Measurements from ENCODE around the gene FAM89A. TPM values are rescaled to one million over a fixed set of nuclear protein-coding genes. Genes with fewer than 3 reads are reported as not detected.
"Not testable (repeated sequence)": the region's sequence is repeated elsewhere in the genome, so short reads cannot be mapped to it uniquely, and the experiment has no call there.

Gene FAM89A
- total RNA-seq, 2 experiments from 2014 or later = 11.1 to 14.2 TPM

DNA sequence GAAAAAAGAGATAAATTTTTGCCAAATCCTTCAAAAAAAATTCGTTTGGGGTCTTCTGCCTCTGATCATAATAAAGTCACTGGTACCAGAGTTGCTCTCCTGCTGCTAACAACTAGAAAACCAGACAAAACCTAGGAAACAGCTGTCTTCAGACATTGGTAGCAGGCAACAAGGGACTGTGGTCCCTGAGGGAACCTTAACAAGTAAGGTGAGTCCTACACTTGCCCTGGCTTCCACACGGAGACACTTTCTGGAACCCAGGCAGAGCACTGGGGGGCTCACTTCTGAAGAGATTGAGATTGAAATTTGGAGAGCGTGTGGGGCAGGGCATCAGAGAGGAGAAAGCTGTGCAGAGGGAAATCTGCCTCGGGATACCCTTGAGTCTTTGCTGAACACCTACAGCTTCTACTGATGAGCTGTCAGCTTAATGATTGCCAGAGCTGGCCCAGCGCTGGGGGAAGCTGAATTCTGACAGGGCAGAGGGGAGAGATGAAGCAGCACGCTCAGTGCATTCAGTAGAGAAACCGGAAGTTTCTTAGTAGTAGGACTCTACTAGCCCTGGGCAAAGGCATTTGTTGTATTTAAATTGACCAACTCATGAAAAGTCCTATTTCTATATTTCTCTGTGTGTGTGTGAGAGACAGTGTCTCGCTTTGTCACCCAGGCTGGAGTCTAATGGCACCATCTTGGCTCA, 18.5 kb upstream of the FAM89A start:
- TF ChIP-seq, protein P1, sequence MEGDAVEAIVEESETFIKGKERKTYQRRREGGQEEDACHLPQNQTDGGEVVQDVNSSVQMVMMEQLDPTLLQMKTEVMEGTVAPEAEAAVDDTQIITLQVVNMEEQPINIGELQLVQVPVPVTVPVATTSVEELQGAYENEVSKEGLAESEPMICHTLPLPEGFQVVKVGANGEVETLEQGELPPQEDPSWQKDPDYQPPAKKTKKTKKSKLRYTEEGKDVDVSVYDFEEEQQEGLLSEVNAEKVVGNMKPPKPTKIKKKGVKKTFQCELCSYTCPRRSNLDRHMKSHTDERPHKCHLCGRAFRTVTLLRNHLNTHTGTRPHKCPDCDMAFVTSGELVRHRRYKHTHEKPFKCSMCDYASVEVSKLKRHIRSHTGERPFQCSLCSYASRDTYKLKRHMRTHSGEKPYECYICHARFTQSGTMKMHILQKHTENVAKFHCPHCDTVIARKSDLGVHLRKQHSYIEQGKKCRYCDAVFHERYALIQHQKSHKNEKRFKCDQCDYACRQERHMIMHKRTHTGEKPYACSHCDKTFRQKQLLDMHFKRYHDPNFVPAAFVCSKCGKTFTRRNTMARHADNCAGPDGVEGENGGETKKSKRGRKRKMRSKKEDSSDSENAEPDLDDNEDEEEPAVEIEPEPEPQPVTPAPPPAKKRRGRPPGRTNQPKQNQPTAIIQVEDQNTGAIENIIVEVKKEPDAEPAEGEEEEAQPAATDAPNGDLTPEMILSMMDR (IDR thresholded peaks at IDR 0.05) = no peak
- POLR2A ChIA-PET = interaction anchor here (1.0 kb wide), 1 partner anchor 34 kb away, joined by 3 read pairs; no protein-coding TSS in a partner anchor
- CTCF ChIA-PET = no interaction called here
- DNase-seq (no peak), ATAC-seq (no peak)
- intact Hi-C loops (cut with micrococcal nuclease) = no loop called here
- Mint-ChIP-seq H3K27ac (no peak overlapping the region), H3K9me3 (no peaks in the 10 kb centered on the region), H3K4me3 (no peak overlapping the region), H3K27me3 (peaks cover 3% of the 10 kb centered on the region), H3K4me1 (ENCODE audit: low read depth) (peaks cover 6% of the 10 kb centered on the region), H3K36me3 (ENCODE audit: low read depth) (no peaks in the 10 kb centered on the region)

DNA sequence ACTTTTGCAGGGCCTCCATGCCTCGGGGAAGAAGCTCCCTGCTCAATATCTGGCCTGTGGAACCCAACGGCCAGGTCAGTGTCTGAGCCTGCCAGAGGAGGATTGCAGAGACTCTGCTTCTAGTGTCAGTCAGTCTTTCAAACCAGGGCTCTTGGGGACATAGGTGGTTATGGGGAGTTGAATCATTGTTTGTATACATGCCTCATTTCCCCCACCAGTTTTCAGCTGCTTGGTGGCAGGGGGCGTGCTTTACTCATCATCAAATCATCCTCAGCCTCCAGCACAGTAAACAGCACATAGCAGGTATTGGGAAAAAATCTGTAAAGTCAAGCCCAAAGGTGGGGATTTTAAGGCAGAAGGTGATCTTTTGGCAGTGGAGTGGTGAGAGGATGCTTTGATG, 17.4 kb upstream of the FAM89A start:
- Mint-ChIP-seq H3K36me3 (ENCODE audit: low read depth) (no peaks in the 10 kb centered on the region), H3K27me3 (peaks cover 3% of the 10 kb centered on the region), H3K4me1 (ENCODE audit: low read depth) (peaks cover 13% of the 10 kb centered on the region), H3K4me3 (no peak overlapping the region), H3K27ac (no peak overlapping the region), H3K9me3 (no peaks in the 10 kb centered on the region)
- TF ChIP-seq, protein P1 (IDR thresholded peaks at IDR 0.05) = no peak
- intact Hi-C loops (cut with micrococcal nuclease) = no loop called here
- no peak for DNase-seq
- no peak for ATAC-seq
- ChIA-PET CTCF (no interaction called here), POLR2A (no interaction called here)

DNA sequence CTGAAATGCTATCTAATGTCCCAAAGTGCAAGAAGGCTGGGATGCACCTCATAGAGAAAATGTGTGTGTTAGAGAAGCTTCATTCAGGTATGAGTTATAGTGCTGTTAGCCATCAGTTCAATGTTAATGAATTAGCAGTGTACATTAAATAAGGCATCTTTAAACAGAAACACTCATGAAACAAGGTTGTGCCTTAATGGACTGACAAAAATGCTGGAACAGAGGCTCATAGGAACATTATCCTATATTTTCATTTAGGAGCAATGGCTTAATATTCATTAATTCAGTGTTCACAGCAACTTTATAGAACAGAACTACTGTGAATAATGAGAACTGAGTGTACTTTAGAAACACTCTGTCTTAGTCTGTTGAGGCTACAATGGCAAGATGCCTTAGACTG, 15.2 kb upstream of the FAM89A start:
- no peaks in the 10 kb centered on the region for H3K9me3 Mint-ChIP-seq
- CTCF ChIA-PET = no interaction called here

DNA sequence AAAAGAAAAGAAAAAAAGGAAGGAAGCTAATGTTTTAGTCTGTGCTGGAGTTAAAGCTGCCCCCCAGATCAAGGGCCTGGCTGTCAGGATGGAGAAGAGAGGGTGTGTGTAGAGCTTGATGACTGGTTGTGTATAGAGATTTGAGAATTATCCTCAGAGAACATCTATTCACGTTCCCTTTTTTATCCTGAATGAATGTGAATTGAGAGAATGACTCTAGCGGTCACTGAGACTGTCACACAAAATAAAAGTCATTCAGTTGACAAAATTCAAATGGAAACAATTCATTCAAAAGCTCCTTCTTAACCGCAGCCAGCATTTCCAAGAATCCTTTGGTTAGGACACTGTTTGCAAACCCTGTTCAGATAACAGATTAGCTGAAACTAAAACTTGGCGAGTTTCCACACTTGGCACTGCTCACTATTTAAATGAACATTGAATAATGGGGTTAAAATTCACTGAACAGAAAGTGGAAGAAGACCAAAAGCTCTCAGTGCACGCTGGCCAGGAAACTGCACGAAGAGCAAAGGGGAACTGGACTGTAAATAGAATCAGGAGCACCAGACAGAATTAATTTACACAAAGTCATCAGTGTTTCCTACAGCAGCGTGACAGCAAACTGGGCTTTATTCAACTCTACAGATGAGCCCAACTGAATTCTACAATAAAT, 13.6 kb upstream of the FAM89A start:
- Mint-ChIP-seq H3K9me3 (no peaks in the 10 kb centered on the region), H3K27me3 (peaks cover 9% of the 10 kb centered on the region), H3K27ac (peak overlapping the region; percentile 46), H3K4me1 (ENCODE audit: low read depth) (peaks cover 13% of the 10 kb centered on the region), H3K4me3 (peak overlapping the region; percentile 37), H3K36me3 (ENCODE audit: low read depth) (no peaks in the 10 kb centered on the region)
- CTCF ChIA-PET = interaction anchor here (0.8 to 2.2 kb wide), 6 partner anchors 9 to 81 kb away, joined by 3 to 8 read pairs (median 4); partner anchors contain the start of gene FAM89A
- TF ChIP-seq, protein P1 (IDR thresholded peaks at IDR 0.05) = no peak
- ATAC-seq (peak; percentile 84), DNase-seq (peak; percentile 59)
- POLR2A ChIA-PET = interaction anchor here (1.3 kb wide), 1 partner anchor 22 kb away, joined by 3 read pairs; no protein-coding TSS in a partner anchor
- intact Hi-C loops (cut with micrococcal nuclease) = no loop called here

More for the DNA sequence above, 15.2 kb upstream of the FAM89A start:
- Mint-ChIP-seq H3K4me1 (ENCODE audit: low read depth) (peaks cover 13% of the 10 kb centered on the region), H3K27me3 (peaks cover 3% of the 10 kb centered on the region), H3K36me3 (ENCODE audit: low read depth) (no peaks in the 10 kb centered on the region), H3K4me3 (no peak overlapping the region), H3K27ac (no peak overlapping the region)
- POLR2A ChIA-PET = no interaction called here
- ATAC-seq (no peak), DNase-seq (no peak)
- intact Hi-C loops (cut with micrococcal nuclease) = no loop called here
- TF ChIP-seq, protein P1 (IDR thresholded peaks at IDR 0.05) = no peak

DNA sequence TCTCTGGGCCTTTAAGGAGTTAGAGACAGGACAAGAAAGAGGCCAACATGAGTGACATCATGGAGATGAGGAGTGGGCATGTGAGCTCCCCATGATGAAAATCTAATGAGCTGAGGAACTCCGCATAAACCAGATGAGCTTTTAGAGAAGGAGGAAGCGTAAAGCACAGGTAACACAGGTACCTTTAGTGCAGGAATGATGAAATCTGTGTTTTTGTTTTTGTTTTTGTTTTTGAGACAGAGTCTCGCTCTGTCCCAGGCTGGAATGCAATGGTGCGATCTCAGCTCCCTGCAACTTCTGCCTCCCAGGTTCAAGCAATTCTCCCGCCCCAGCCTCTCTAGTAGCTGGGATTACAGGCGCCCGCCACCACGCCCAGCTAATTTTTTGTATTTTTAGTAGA, 12.7 kb upstream of the FAM89A start:
- H3K9me3 Mint-ChIP-seq = no peaks in the 10 kb centered on the region
- H3K27ac Mint-ChIP-seq = no peak overlapping the region
- CTCF ChIA-PET = interaction anchor here (1.2 to 2.2 kb wide), 5 partner anchors 8 to 80 kb away, joined by 3 to 8 read pairs (median 5); no protein-coding TSS in a partner anchor
- H3K36me3 Mint-ChIP-seq (ENCODE audit: low read depth) = no peaks in the 10 kb centered on the region
- H3K4me1 Mint-ChIP-seq (ENCODE audit: low read depth) = peaks cover 13% of the 10 kb centered on the region
- TF ChIP-seq, protein P1 (IDR thresholded peaks at IDR 0.05) = no peak
- peaks cover 9% of the 10 kb centered on the region for H3K27me3 Mint-ChIP-seq
- no peak overlapping the region for H3K4me3 Mint-ChIP-seq
- ATAC-seq = no peak
- intact Hi-C loops (cut with micrococcal nuclease) = no loop called here
- no peak for DNase-seq
- POLR2A ChIA-PET = interaction anchor here (1.3 kb wide), 1 partner anchor 23 kb away, joined by 3 read pairs; no protein-coding TSS in a partner anchor

DNA sequence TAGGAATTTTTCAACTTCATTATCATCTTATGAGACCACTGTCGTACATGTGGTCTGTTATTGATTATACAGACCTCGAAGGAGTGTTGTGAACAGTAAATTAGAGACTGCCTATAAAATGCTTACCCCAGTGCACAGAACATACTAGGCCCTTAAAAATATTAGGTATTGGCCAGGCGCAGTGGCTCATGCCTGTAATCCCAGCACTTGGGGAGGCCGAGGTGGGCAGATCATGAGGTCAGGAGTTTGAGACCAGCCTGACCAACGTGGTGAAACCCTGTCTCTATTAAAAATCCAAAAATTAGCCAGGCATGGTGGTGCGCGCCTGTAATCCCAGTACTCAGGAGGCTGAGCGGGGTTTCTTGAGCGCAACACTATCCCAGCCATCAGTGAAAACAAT, 10.9 kb upstream of the FAM89A start:
- Mint-ChIP-seq H3K4me1 (ENCODE audit: low read depth) (peaks cover 13% of the 10 kb centered on the region), H3K27me3 (peaks cover 11% of the 10 kb centered on the region)
- DNase-seq; ATAC-seq; POLR2A ChIA-PET; H3K36me3 Mint-ChIP-seq (ENCODE audit: low read depth); H3K27ac Mint-ChIP-seq; H3K4me3 Mint-ChIP-seq; H3K9me3 Mint-ChIP-seq; intact Hi-C loops (cut with micrococcal nuclease): not testable (repeated sequence)
- CTCF ChIA-PET = interaction anchor here (1.2 kb wide), 1 partner anchor 41 kb away, joined by 4 read pairs; no protein-coding TSS in a partner anchor

All from activated CD8-positive, alpha-beta T cell treated with anti-CD3 and anti-CD28 coated beads for 36 hours (primary cell).